Stomach (tissue), 9 donors: Measurements from ENCODE around the gene KRTAP17-1. TPM values are rescaled to one million over a fixed set of nuclear protein-coding genes. Genes with fewer than 3 reads are reported as not detected.

Experiments
- DNase-seq, 2 donors: peaks; one replicate each; pipeline versions ENCODE4 v3.0.0 to v3.0.0-alpha.2; 2013 to 2019
- H3K27ac ChIP-seq, 5 donors: fragments of 200-600 bp in 4 of 5; sonication (generic) in 4 of 5; one replicate each; pipeline ENCODE4 v1.5.1; 2013 to 2019; ENCODE audit warnings: mild to moderate bottlenecking in 1 of 5, moderate library complexity in 1 of 5
- H3K27me3 ChIP-seq, 3 donors: fragments of 200-600 bp; sonication (generic); one replicate each; pipeline ENCODE4 v1.5.1; 2017 to 2019; ENCODE audit warnings: mixed run types in 1 of 3
- H3K36me3 ChIP-seq, 4 donors: fragments of 200-600 bp; sonication (generic); 1 replicate in 3 of 4; 2 replicates in 1 of 4; pipeline ENCODE4 v1.5.1; 2016 to 2019
- H3K4me1 ChIP-seq, 4 donors: fragments of 200-600 bp; sonication (generic); one replicate each; pipeline ENCODE4 v1.5.1; 2016 to 2019
- H3K4me3 ChIP-seq, 4 donors: fragments of 200-600 bp; sonication (generic) in 3 of 4; one replicate each; pipeline ENCODE4 v1.5.1; 2016 to 2019; ENCODE audit warnings: mild to moderate bottlenecking in 1 of 4
- H3K9me3 ChIP-seq, 4 donors: fragments of 200-600 bp; sonication (generic); one replicate each; pipeline ENCODE4 v1.5.1; 2016 to 2019
- EP300 ChIP-seq: sonication (generic); formaldehyde crosslinking; IDR thresholded peaks from one replicate; pipeline ENCODE4 v1.6.1; 2017; ENCODE audit warnings: antibody characterized with exemption
- POLR2A ChIP-seq, 4 donors: fragments of 450-650 bp; IDR thresholded peaks; one replicate each; pipeline ENCODE4 v1.6.1; 2016; ENCODE audit warnings: antibody characterized with exemption in 4 of 4, control low read depth in 2 of 4, mild to moderate bottlenecking in 1 of 4, moderate library complexity in 1 of 4
- POLR2AphosphoS5 ChIP-seq, 3 donors: sonication (generic); formaldehyde crosslinking; IDR thresholded peaks; one replicate each; pipeline ENCODE4 v1.6.1; 2016; ENCODE audit warnings: antibody characterized with exemption in 3 of 3
- WGBS, 5 donors: extraction: QIAGEN DNeasy Blood & Tissue Kit in 3 of 5; methylation state at CpG; one replicate each; pipeline versions ENCODE4 v1.1.5 to v1.1.7; 2013 to 2018; 5-methylcytosine and 5-hydroxymethylcytosine counted together
- intact Hi-C: fragments of 100-400 bp; cut with DNase I; formaldehyde crosslinking; loops from one replicate; pipeline ENCODE4 v1.15.1; 2023; ENCODE audit warnings: low total_unique reads
- polyA plus RNA-seq, 3 donors: library from polyadenylated mRNA; stranded (reverse); fragments of 200-250 nt; gene quantifications; one replicate each; pipeline ENCODE4 v1.2.3, GENCODE V29; 2013
- total RNA-seq, 5 donors: library from RNA; depleted of rRNA; stranded (reverse); fragments of >200 nt; gene quantifications; one replicate each; pipeline versions ENCODE4 v1.1.0 to v1.2.3, GENCODE V29; 2014 to 2016
- TF ChIP-seq, protein P1 (sequence below), 7 experiments: fragments of 450-650 bp in 4 of 7; fragments of 200-600 bp in 3 of 7; sonication (generic) in 3 of 7; IDR thresholded peaks; one replicate each; pipeline ENCODE4 v1.5.1; 2016 to 2019; ENCODE audit warnings: antibody characterized with exemption in 7 of 7, control low read depth in 2 of 7, mild to moderate bottlenecking in 1 of 7
- donor health status: healthy with polysubstance abuse.
- donor health status: Bipolar disorder and iron deficiency.
- donor health status: healthy.

The KRTAP17-1 gene
- total and polyA plus RNA-seq, 8 donors, result not detected

DNA sequence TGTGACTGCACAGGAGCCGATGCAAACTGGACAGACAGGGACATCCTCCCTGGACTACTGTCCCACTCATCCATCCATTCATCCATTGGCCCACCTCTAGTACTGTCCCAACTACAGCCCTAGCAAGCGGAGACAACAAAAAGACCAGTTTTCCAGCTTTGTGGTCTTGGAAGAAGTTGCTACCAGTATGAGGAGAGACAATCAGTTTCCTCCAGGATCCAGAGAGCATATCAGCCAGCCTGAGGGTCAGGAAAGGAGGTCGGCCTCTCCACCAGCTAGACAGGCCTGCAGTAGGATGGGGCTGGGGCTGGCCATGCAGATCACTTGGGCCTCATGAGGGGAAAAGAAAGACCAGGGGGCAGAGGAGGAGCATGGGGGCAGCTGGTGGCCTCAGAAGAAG, 18.3 kb upstream of the KRTAP17-1 start:
- Histone ChIP-seq H3K36me3 (no peaks in the 10 kb centered on the region), H3K27me3 (peaks cover 0 to 8% (median 0%) of the 10 kb centered on the region in 3 donors), H3K9me3 (no peaks in the 10 kb centered on the region), H3K4me1 (peaks cover 0 to 3% (median under 1%) of the 10 kb centered on the region in 4 donors), H3K27ac (no peak overlapping the region), H3K4me3 (no peak overlapping the region)
- no peak for TF ChIP-seq EP300
- TF ChIP-seq POLR2A (IDR thresholded peaks at IDR 0.05), result no peak
- TF ChIP-seq, protein P1, sequence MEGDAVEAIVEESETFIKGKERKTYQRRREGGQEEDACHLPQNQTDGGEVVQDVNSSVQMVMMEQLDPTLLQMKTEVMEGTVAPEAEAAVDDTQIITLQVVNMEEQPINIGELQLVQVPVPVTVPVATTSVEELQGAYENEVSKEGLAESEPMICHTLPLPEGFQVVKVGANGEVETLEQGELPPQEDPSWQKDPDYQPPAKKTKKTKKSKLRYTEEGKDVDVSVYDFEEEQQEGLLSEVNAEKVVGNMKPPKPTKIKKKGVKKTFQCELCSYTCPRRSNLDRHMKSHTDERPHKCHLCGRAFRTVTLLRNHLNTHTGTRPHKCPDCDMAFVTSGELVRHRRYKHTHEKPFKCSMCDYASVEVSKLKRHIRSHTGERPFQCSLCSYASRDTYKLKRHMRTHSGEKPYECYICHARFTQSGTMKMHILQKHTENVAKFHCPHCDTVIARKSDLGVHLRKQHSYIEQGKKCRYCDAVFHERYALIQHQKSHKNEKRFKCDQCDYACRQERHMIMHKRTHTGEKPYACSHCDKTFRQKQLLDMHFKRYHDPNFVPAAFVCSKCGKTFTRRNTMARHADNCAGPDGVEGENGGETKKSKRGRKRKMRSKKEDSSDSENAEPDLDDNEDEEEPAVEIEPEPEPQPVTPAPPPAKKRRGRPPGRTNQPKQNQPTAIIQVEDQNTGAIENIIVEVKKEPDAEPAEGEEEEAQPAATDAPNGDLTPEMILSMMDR (IDR thresholded peaks at IDR 0.05), result no peak
- no peak for DNase-seq
- intact Hi-C loops, result no loop called here
- 91 to 97% (median 95%) methylated on average over 2 to 3 of the region's 3 CpGs for WGBS, 5 donors

GRCh38 chr17:41333098-41333497, 17.6 kb upstream of the KRTAP17-1 start:
- Histone ChIP-seq H3K36me3 (no peaks in the 10 kb centered on the region), H3K4me3 (no peak overlapping the region), H3K4me1 (no peaks in the 10 kb centered on the region), H3K27ac (no peak overlapping the region), H3K27me3 (peaks cover 0 to 8% (median 0%) of the 10 kb centered on the region in 3 donors), H3K9me3 (no peaks in the 10 kb centered on the region)
- 93 to 99% (median 97%) methylated on average over 5 of the region's 5 CpGs for WGBS, 5 donors
- no peak for DNase-seq
- intact Hi-C loops, result no loop called here
- TF ChIP-seq POLR2AphosphoS5 (IDR thresholded peaks at IDR 0.05) (no peak), POLR2A (IDR thresholded peaks at IDR 0.05) (no peak), EP300 (no peak)
- TF ChIP-seq, protein P1 (IDR thresholded peaks at IDR 0.05), result no peak

DNA sequence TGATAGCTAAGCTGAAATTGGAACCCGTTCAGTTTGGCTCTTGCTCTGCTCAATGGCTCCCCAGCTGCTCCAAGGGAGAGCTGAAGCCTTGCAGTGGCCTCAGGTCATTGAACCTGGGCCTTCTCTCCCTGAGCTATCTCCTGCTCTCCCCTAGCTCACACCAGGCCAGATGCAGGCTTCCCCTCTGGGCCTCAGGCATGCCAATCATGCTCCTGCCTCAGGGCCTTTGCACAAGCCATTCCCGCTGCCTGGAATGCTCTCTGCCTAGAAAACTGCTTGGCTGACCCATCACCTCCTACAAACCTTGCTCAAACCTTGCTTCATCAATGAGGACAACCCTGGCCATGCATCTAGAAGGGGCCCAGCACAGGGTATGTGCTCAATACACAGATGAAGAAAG, 16.7 kb upstream of the KRTAP17-1 start:
- WGBS, 5 donors, result 69 to 95% (median 82%) methylated on average over 2 of the region's 2 CpGs
- DNase-seq, result no peak
- TF ChIP-seq EP300 (no peak), POLR2AphosphoS5 (IDR thresholded peaks at IDR 0.05) (no peak), POLR2A (IDR thresholded peaks at IDR 0.05) (no peak)
- TF ChIP-seq, protein P1 (IDR thresholded peaks at IDR 0.05), result no peak
- Histone ChIP-seq H3K9me3 (no peaks in the 10 kb centered on the region), H3K4me1 (no peaks in the 10 kb centered on the region), H3K4me3 (no peak overlapping the region), H3K27ac (no peak overlapping the region), H3K36me3 (no peaks in the 10 kb centered on the region), H3K27me3 (peaks cover 0 to 8% (median 0%) of the 10 kb centered on the region in 3 donors)
- intact Hi-C loops, result no loop called here

DNA sequence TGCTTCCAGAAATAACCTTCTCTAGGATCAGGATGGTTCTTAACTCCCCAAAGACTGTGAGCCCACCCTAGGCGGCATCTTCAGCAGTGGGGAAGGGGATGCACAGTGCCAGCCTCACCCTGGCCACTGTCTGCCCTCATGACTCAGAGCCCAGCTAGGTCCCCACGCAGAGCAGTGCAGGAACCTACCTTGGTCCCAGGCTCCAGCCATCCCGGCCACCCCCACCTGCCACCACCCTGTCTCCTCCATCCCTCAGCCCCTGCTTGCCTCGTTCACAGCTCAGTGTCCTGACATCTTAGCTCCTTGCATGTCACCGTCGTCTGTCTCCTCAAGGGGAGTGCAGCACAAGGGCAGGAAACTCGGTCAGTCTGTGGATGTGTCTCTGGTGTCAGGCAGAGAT, 16.1 kb upstream of the KRTAP17-1 start:
- no peak for DNase-seq
- Histone ChIP-seq H3K4me1 (no peaks in the 10 kb centered on the region), H3K9me3 (no peaks in the 10 kb centered on the region), H3K4me3 (no peak overlapping the region), H3K36me3 (no peaks in the 10 kb centered on the region), H3K27ac (no peak overlapping the region), H3K27me3 (peaks cover 0 to 8% (median 0%) of the 10 kb centered on the region in 3 donors)
- 77 to 84% (median 80%) methylated on average over 7 of the region's 7 CpGs for WGBS, 5 donors
- no peak for TF ChIP-seq POLR2A (IDR thresholded peaks at IDR 0.05)
- no peak for TF ChIP-seq POLR2AphosphoS5 (IDR thresholded peaks at IDR 0.05)
- no peak for TF ChIP-seq EP300
- TF ChIP-seq, protein P1 (IDR thresholded peaks at IDR 0.05), result no peak
- intact Hi-C loops, result no loop called here
